ENCODE data around the gene OR7C2.

DNA sequence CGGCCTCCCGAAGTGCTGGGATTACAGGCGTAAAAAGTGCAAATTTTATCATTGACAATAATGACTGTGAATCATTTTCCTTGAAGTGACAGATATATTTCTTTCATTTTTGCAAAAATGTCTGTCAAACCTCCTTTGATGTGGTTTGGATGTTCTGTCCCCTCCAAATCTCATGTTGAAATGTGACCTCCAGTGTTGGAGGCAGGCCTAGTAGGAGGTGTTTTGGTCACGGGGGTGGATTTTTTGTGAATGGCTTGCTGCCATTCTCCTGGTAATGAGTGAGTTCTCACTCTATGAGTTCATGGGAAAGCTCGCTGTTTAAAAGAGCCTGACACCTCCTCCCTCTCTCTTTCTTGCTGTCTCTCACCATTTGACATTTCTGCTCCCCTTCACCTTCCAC lies 43.8 kb downstream of the OR7C2 start:
- TF ChIP-seq CBFB (CRISPR knock-in tag; IDR thresholded peaks at IDR 0.05) (no peak), CBX5 (CRISPR knock-in tag; IDR thresholded peaks at IDR 0.05; ENCODE audit: borderline replicate concordance) (no peak), POLR2AphosphoS5 (IDR thresholded peaks at IDR 0.05; ENCODE audit: low read depth, low read length) (no peak), CTCF (CRISPR knock-in tag; IDR thresholded peaks at IDR 0.05) (no peak), HCFC1 (IDR thresholded peaks at IDR 0.05; ENCODE audit: low read depth, low read length) (no peak), YEATS4 (CRISPR knock-in tag; IDR thresholded peaks at IDR 0.05; ENCODE audit: borderline replicate concordance) (no peak), SP140L (CRISPR knock-in tag; IDR thresholded peaks at IDR 0.05; ENCODE audit: borderline replicate concordance) (no peak), ELF1 (CRISPR knock-in tag; IDR thresholded peaks at IDR 0.05) (no peak), KLF16 (CRISPR knock-in tag; IDR thresholded peaks at IDR 0.05) (no peak), ZNF878 (CRISPR knock-in tag; IDR thresholded peaks at IDR 0.05) (no peak), AGO2 (optimal IDR thresholded peaks at IDR 0.05; ENCODE audit: low read depth, low read length) (no peak), ZNF232 (CRISPR knock-in tag; IDR thresholded peaks at IDR 0.05; ENCODE audit: borderline replicate concordance) (no peak), ATF4 (CRISPR knock-in tag; IDR thresholded peaks at IDR 0.05) (no peak)
- TF ChIP-seq, protein P1, sequence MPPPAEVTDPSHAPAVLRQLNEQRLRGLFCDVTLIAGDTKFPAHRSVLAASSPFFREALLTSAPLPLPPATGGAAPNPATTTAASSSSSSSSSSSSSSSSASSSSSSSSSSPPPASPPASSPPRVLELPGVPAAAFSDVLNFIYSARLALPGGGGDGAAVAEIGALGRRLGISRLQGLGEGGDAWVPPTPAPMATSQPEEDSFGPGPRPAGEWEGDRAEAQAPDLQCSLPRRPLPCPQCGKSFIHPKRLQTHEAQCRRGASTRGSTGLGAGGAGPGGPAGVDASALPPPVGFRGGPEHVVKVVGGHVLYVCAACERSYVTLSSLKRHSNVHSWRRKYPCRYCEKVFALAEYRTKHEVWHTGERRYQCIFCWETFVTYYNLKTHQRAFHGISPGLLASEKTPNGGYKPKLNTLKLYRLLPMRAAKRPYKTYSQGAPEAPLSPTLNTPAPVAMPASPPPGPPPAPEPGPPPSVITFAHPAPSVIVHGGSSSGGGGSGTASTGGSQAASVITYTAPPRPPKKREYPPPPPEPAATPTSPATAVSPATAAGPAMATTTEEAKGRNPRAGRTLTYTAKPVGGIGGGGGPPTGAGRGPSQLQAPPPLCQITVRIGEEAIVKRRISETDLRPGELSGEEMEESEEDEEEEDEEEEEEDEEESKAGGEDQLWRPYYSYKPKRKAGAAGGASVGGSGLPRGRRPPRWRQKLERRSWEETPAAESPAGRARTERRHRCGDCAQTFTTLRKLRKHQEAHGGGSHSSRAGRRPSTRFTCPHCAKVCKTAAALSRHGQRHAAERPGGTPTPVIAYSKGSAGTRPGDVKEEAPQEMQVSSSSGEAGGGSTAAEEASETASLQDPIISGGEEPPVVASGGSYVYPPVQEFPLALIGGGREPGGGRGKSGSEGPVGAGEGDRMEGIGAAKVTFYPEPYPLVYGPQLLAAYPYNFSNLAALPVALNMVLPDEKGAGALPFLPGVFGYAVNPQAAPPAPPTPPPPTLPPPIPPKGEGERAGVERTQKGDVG (CRISPR knock-in tag; IDR thresholded peaks at IDR 0.05; ENCODE audit: borderline replicate concordance): no peak
